Coronary artery (tissue), 2 donors: ENCODE measurements around the gene RELL2.
A peak's percentile ranks its signal among the peaks of the same experiment; 100 is the strongest.

Experiments
- DNase-seq: peaks from one replicate; pipeline ENCODE4 v3.0.0-alpha.2; 2017; ENCODE audit warnings: low spot score
- H3K27ac ChIP-seq, 2 donors: fragments of 200-600 bp; sonication (generic); one replicate each; pipeline ENCODE4 v1.5.1; 2016 to 2019
- H3K4me3 ChIP-seq: fragments of 200-600 bp; sonication (generic); 2 replicates; pipeline ENCODE4 v1.5.1; 2016; ENCODE audit warnings: mild to moderate bottlenecking, moderate library complexity
- CTCF ChIP-seq: fragments of 200-600 bp; sonication (generic); IDR thresholded peaks from one replicate; pipeline ENCODE4 v1.5.1; 2019; ENCODE audit warnings: antibody characterized with exemption

The RELL2 gene

GRCh38 chr5:141636413-141637122 lies at the start of gene RELL2, which contains the start of gene HDAC3:
Gene RELL2 (plus strand): TSS chr5:141636997. CDS start chr5:141638226, 1,229 bp downstream.
Gene HDAC3 (minus strand): TSS chr5:141636849. CDS start chr5:141636790, 59 bp downstream.
- Histone ChIP-seq H3K27ac (peak within 1 kb of the TSS; percentile 61 to 85), H3K4me3 (peak within 1 kb of the TSS; percentile 86)
- TF ChIP-seq CTCF = no peak
- DNase-seq = peak; percentile 93

GRCh38 chr5:141590127-141590526 lies 46.7 kb upstream of the RELL2 start:
- DNase-seq = no peak
- H3K4me3 ChIP-seq = no peak overlapping the region
- H3K27ac ChIP-seq = no peak overlapping the region
- no peak for TF ChIP-seq CTCF

GRCh38 chr5:141596867-141597266 lies 39.9 kb upstream of the RELL2 start:
- no peak overlapping the region for H3K27ac ChIP-seq

GRCh38 chr5:141597394-141597793 lies 39.4 kb upstream of the RELL2 start:
- Histone ChIP-seq H3K27ac (peak overlapping the region in 1 of 2 donors; percentile 1), H3K4me3 (no peak overlapping the region)
- no peak for TF ChIP-seq CTCF
- DNase-seq = no peak

More at GRCh38 chr5:141596867-141597266, 39.9 kb upstream of the RELL2 start:
- no peak for DNase-seq
- no peak overlapping the region for H3K4me3 ChIP-seq
- no peak for TF ChIP-seq CTCF

- TF ChIP-seq CTCF = no peak
- Histone ChIP-seq H3K27ac (peak overlapping the region in 1 of 2 donors; percentile 1), H3K4me3 (no peak overlapping the region)
- no peak for DNase-seq
These were observed 39.0 kb upstream of the RELL2 start for GRCh38 chr5:141597814-141598213.

- H3K4me3 ChIP-seq = no peak overlapping the region
- no peak for DNase-seq
- H3K27ac ChIP-seq = peak overlapping the region; percentile 27 to 53
- TF ChIP-seq CTCF = no peak
These were observed 38.1 kb upstream of the RELL2 start for GRCh38 chr5:141598391-141599345.
